Omental fat pad (tissue), 4 donors: ENCODE results near the gene PATL2. TPM values are rescaled to one million over a fixed set of nuclear protein-coding genes. Genes with fewer than 3 reads are reported as not detected.
"Not testable (repeated sequence)": the region's sequence is repeated elsewhere in the genome, so short reads cannot be mapped to it uniquely, and the experiment has no call there.

Experiments used
- ATAC-seq: fragments of 150-250 bp; one replicate; pipeline ENCODE4 v1.9.1; 2016; ENCODE audit warnings: mild to moderate bottlenecking, moderate library complexity; ENCODE audit not compliant: low FRiP score
- DNase-seq: peaks from one replicate; pipeline ENCODE4 v3.0.0-alpha.2; 2019; ENCODE audit warnings: low spot score
- CTCF ChIP-seq, 3 donors: fragments of 450-650 bp; IDR thresholded peaks; one replicate each; pipeline ENCODE4 v1.5.1; 2016 to 2017; ENCODE audit warnings: antibody characterized with exemption in 3 of 3, mild to moderate bottlenecking in 3 of 3, moderate library complexity in 2 of 3
- total RNA-seq, 4 donors: library from RNA; depleted of rRNA; stranded (reverse); fragments of >200 nt; gene quantifications; one replicate each; pipeline ENCODE4 v1.1.0, GENCODE V29; 2016

PATL2 gene
- total RNA-seq, 4 donors from 2014 or later: 1.0 to 5.4 (median 2.1) TPM

GRCh38 chr15:44695294-44695693 lies 15.8 kb downstream of the PATL2 start:
- TF ChIP-seq CTCF (IDR thresholded peaks at IDR 0.05): no peak
- DNase-seq: no peak
- ATAC-seq: no peak

GRCh38 chr15:44694416-44694815 lies 16.7 kb downstream of the PATL2 start:
- DNase-seq (no peak), ATAC-seq (no peak)
- TF ChIP-seq CTCF (IDR thresholded peaks at IDR 0.05): no peak

DNA sequence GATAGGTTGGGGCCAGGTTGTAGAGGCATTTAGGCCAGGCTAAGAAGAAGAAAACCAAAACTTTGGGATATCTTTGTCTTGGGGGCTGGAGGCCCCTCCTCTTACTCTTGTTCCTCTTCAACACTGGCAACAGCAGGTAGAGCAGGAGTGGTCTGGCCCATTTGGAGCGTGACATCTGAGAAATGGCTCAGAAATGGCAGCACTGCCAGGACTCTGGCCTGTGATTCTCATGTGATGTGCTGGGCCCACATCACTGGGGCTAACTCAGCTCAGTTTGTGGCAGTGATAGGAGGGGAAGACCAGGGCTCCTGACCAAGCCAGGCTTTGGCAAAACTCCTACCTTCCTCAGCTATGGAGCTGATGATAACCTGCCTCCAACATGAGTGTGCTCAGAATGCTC lies 18.5 kb downstream of the PATL2 start:
- no peak for DNase-seq
- TF ChIP-seq CTCF (IDR thresholded peaks at IDR 0.05): no peak
- no peak for ATAC-seq

- DNase-seq, ATAC-seq: not testable (repeated sequence)
Measured at GRCh38 chr15:44690245-44690644, 20.9 kb downstream of the PATL2 start.

GRCh38 chr15:44689318-44689717 lies 21.8 kb downstream of the PATL2 start:
- not testable (repeated sequence) for ATAC-seq, DNase-seq

DNA sequence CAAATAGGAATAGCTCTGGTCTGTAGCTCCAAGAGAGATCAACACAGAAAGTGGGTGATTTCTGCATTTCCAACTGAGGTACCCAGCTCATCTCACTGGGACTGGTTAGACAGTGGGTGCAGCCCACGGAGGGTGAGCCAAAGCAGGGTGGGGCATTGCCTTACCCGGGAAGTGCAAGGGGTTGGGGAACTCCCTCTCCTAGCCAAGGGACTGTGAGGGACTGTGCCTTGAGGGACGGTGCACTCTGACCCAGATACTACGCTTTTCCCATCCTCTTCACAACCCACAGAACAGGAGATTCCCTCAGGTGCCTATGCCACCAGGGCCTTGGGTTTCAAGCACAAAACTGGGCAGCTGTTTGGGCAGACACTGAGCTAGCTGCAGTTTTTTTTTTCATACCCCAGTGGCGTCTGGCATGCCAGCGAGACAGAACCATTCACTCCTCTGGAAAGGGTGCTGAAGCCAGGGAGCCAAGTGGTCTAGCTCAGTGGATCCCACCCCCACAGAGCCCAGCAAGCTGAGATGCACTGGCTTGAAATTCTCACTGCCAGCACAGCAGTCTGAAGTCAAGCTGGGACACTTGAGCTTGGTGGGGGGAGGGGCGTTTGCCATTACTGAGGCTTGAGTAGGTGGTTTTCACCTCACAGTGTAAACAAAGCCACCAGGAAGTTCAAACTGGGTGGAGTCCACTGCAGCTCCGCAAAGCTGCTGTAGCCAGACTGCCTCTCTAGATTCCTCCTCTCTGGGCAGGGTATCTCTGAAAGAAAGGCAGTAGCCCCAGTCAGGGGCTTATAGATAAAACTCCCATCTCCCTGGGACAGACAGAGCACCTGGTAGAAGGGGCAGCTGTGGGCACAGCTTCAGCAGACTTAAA lies 28.1 kb downstream of the PATL2 start:
- not testable (repeated sequence) for DNase-seq, ATAC-seq

- ATAC-seq: no peak
- no peak for DNase-seq
- TF ChIP-seq CTCF (IDR thresholded peaks at IDR 0.05): no peak
Measured at GRCh38 chr15:44682211-44682610, 28.9 kb downstream of the PATL2 start.

GRCh38 chr15:44676676-44677075 lies 34.4 kb downstream of the PATL2 start:
- ATAC-seq (no peak), DNase-seq (no peak)
- no peak for TF ChIP-seq CTCF (IDR thresholded peaks at IDR 0.05)
